Motor neuron (in vitro differentiated cells): Measurements from ENCODE around the gene RASA1. TPM values are rescaled to one million over a fixed set of nuclear protein-coding genes. Genes with fewer than 3 reads are reported as not detected.

ENCODE experiments used
- ATAC-seq, 8 experiments: fragments of 200-7000 bp; cut with Tn5 transposase; replicated peaks in 6 of 8; 2 replicates each; pipeline ENCODE4 v1.8.0; 2021; ENCODE audit warnings: mild to moderate bottlenecking in 8 of 8, moderate library complexity in 8 of 8
- H3K27ac ChIP-seq, 2 donors: fragments of 250-450 bp; sonication (Bioruptor Pico); 2 replicates each; pipeline ENCODE4 v1.9.0; 2021; ENCODE audit warnings: antibody characterized with exemption in 2 of 2, mild to moderate bottlenecking in 2 of 2, moderate library complexity in 1 of 2
- H3K4me1 ChIP-seq, 2 donors: fragments of 250-450 bp; sonication (Bioruptor Pico); replicated peaks in 1 of 2; 2 replicates each; pipeline ENCODE4 v1.6.1; 2021; ENCODE audit warnings: antibody characterized with exemption in 2 of 2, mild to moderate bottlenecking in 2 of 2, moderate library complexity in 1 of 2
- H3K4me3 ChIP-seq, 5 donors: fragments of 250-450 bp; sonication (Bioruptor Pico); 2 replicates each; pipeline ENCODE4 v1.9.0; 2021; ENCODE audit warnings: antibody characterized with exemption in 5 of 5, mild to moderate bottlenecking in 5 of 5, moderate library complexity in 4 of 5
- WGBS, 10 experiments: fragments of 450-650 bp; shearing (Covaris generic); methylation state at CpG; one replicate each; pipeline ENCODE4 v1.0.0; 2022; 5-methylcytosine and 5-hydroxymethylcytosine counted together
- in situ Hi-C, 9 experiments: fragments of 400-800 bp; cut with MboI; loops; one replicate each; pipeline ENCODE4 v1.15.0; 2021; ENCODE audit warnings: low sequenced_read_pairs in 9 of 9, low pct_unique_long_range_greater_than_20kb in 2 of 9; ENCODE audit not compliant: unreplicated experiment in 9 of 9
- total RNA-seq, 8 experiments: library from RNA; unstranded; fragments of 300-600 nt; gene quantifications; 2 replicates each; pipeline versions ENCODE4 v1.2.3 to v1.2.4, GENCODE V29; 2022

Gene RASA1
- total RNA-seq, 8 experiments from 2014 or later: 23.9 to 84.8 (median 32.5) TPM

GRCh38 chr5:87401626-87402025 is 133.9 kb downstream of the RASA1 start:
- no peak for ATAC-seq
- in situ Hi-C loops: loop anchor here in 5 of 9 experiments (25.0 kb wide), 2 partner anchors 1286 to 1311 kb away; no protein-coding TSS in a partner anchor

GRCh38 chr5:87403409-87403808 is 135.7 kb downstream of the RASA1 start:
- H3K4me1 ChIP-seq: no peaks in the 10 kb centered on the region
- H3K4me3 ChIP-seq: no peak overlapping the region
- WGBS, 10 experiments: 79 to 100% (median 90%) methylated on average over 1 to 3 of the region's 3 CpGs; no CpG with 5 or more reads in 2 of the 10 experiments
- ATAC-seq: no peak
- no peak overlapping the region for H3K27ac ChIP-seq
- in situ Hi-C loops: loop anchor here in 5 of 9 experiments (25.0 kb wide), 2 partner anchors 1284 to 1309 kb away; no protein-coding TSS in a partner anchor

More at GRCh38 chr5:87401626-87402025, 133.9 kb downstream of the RASA1 start:
- Histone ChIP-seq H3K27ac (no peak overlapping the region), H3K4me1 (no peaks in the 10 kb centered on the region), H3K4me3 (no peak overlapping the region)

- in situ Hi-C loops: loop anchor here in 5 of 9 experiments (25.0 kb wide), 2 partner anchors 1283 to 1308 kb away; no protein-coding TSS in a partner anchor
- Histone ChIP-seq H3K4me3 (no peak overlapping the region), H3K4me1 (no peaks in the 10 kb centered on the region), H3K27ac (no peak overlapping the region)
- WGBS, 10 experiments: 69 to 100% (median 96%) methylated on average over 1 to 3 of the region's 3 CpGs; no CpG with 5 or more reads in 2 of the 10 experiments
- ATAC-seq: no peak
Measured at GRCh38 chr5:87403899-87404298, 136.2 kb downstream of the RASA1 start.

- 80 to 100% (median 98%) methylated on average over 2 of the region's 2 CpGs; no CpG with 5 or more reads in 2 of the 10 experiments for WGBS, 10 experiments
- H3K27ac ChIP-seq: no peak overlapping the region
- in situ Hi-C loops: loop anchor here in 5 of 9 experiments (25.0 kb wide), 2 partner anchors 1283 to 1308 kb away; no protein-coding TSS in a partner anchor
- no peak for ATAC-seq
- no peaks in the 10 kb centered on the region for H3K4me1 ChIP-seq
- H3K4me3 ChIP-seq: no peak overlapping the region
Measured at GRCh38 chr5:87404359-87404758, 136.7 kb downstream of the RASA1 start.

- H3K4me3 ChIP-seq: no peak overlapping the region
- in situ Hi-C loops: loop anchor here in 5 of 9 experiments (25.0 kb wide), 2 partner anchors 1282 to 1307 kb away; no protein-coding TSS in a partner anchor
- ATAC-seq: no peak
- no peak overlapping the region for H3K27ac ChIP-seq
- WGBS, 10 experiments: 100% methylated on average over 1 to 2 of the region's 2 CpGs; no CpG with 5 or more reads in 3 of the 10 experiments
- H3K4me1 ChIP-seq: peaks cover 0 to under 1% of the 10 kb centered on the region in 2 donors
Measured at GRCh38 chr5:87405472-87406155, 137.9 kb downstream of the RASA1 start.

GRCh38 chr5:87408204-87408603 is 140.5 kb downstream of the RASA1 start:
- WGBS, 10 experiments: 47 to 100% (median 83%) methylated on average over 1 to 2 of the region's 2 CpGs; no CpG with 5 or more reads in 1 of the 10 experiments
- in situ Hi-C loops: loop anchor here in 5 of 9 experiments (25.0 kb wide), 2 partner anchors 1279 to 1304 kb away; no protein-coding TSS in a partner anchor
- no peak overlapping the region for H3K4me3 ChIP-seq
- peaks cover under 1 to 9% of the 10 kb centered on the region in 2 donors for H3K4me1 ChIP-seq
- H3K27ac ChIP-seq: no peak overlapping the region
- no peak for ATAC-seq

- 0 to 90% (median 62%) methylated on average over 1 of the region's 1 CpG; no CpG with 5 or more reads in 4 of the 10 experiments for WGBS, 10 experiments
- Histone ChIP-seq H3K4me3 (peak overlapping the region in 1 of 5 donors; percentile 87), H3K4me1 (peaks cover 8 to 14% of the 10 kb centered on the region in 2 donors), H3K27ac (no peak overlapping the region)
- no peak for ATAC-seq
- in situ Hi-C loops: loop anchor here in 6 of 9 experiments (10.0 to 25.0 kb wide), 3 partner anchors 1254 to 1301 kb away; no protein-coding TSS in a partner anchor
Measured at GRCh38 chr5:87410931-87411330, 143.2 kb downstream of the RASA1 start.

GRCh38 chr5:87411586-87411972 is 143.9 kb downstream of the RASA1 start:
- WGBS, 10 experiments: 0 to 54% (median 34%) methylated on average over 3 to 5 of the region's 5 CpGs; no CpG with 5 or more reads in 1 of the 10 experiments
- Histone ChIP-seq H3K27ac (no peak overlapping the region), H3K4me1 (peaks cover 8 to 14% of the 10 kb centered on the region in 2 donors), H3K4me3 (peak overlapping the region; percentile 60 to 90 (median 87))
- in situ Hi-C loops: loop anchor here in 6 of 9 experiments (10.0 to 25.0 kb wide), 3 partner anchors 1253 to 1301 kb away; no protein-coding TSS in a partner anchor
- no peak for ATAC-seq

GRCh38 chr5:87411973-87412629 is 144.4 kb downstream of the RASA1 start:
- Histone ChIP-seq H3K27ac (peak overlapping the region; percentile 81 to 88), H3K4me3 (peak overlapping the region; percentile 60 to 90 (median 87)), H3K4me1 (peaks cover 8 to 14% of the 10 kb centered on the region in 2 donors)
- ATAC-seq: peak; percentile 3 to 25 (median 10)
- 0 to 19% (median 0%) methylated on average over 5 to 28 of the region's 29 CpGs; no CpG with 5 or more reads in 1 of the 10 experiments for WGBS, 10 experiments
- in situ Hi-C loops: loop anchor here in 6 of 9 experiments (10.0 to 25.0 kb wide), 3 partner anchors 1253 to 1300 kb away; no protein-coding TSS in a partner anchor

- ATAC-seq: peak; percentile 92 to 98 (median 97)
- peak within 1 kb of the TSS; percentile 60 to 90 (median 87) for H3K4me3 ChIP-seq
- H3K27ac ChIP-seq: peak within 1 kb of the TSS; percentile 81 to 88
- WGBS, 10 experiments: 0 to 10% (median 2%) methylated on average over 2 to 32 of the region's 46 CpGs; no CpG with 5 or more reads in 3 of the 10 experiments
- peaks cover 8 to 14% of the 10 kb centered on the region in 2 donors for H3K4me1 ChIP-seq
- in situ Hi-C loops: loop anchor here in 6 of 9 experiments (10.0 to 25.0 kb wide), 3 partner anchors 1252 to 1300 kb away; no protein-coding TSS in a partner anchor
Measured at GRCh38 chr5:87412630-87413342, 145.1 kb downstream of the RASA1 start, which contains the start of gene CCNH. TSS of gene CCNH (minus strand) at chr5:87412930. CDS start at chr5:87412794, 136 bp downstream.

GRCh38 chr5:87413343-87413645 is 145.6 kb downstream of the RASA1 start:
- in situ Hi-C loops: loop anchor here in 6 of 9 experiments (10.0 to 25.0 kb wide), 3 partner anchors 1252 to 1299 kb away; no protein-coding TSS in a partner anchor
- ATAC-seq: peak in 2 of 8 experiments; percentile 5 to 6
- H3K27ac ChIP-seq: peak overlapping the region; percentile 14 to 52
- WGBS, 10 experiments: 0 to 50% (median 31%) methylated on average over 1 to 3 of the region's 3 CpGs; no CpG with 5 or more reads in 1 of the 10 experiments
- H3K4me3 ChIP-seq: peak overlapping the region; percentile 60 to 90 (median 87)
- H3K4me1 ChIP-seq: peaks cover 8 to 14% of the 10 kb centered on the region in 2 donors

- Histone ChIP-seq H3K4me1 (peaks cover 3 to 4% of the 10 kb centered on the region in 2 donors), H3K27ac (no peak overlapping the region), H3K4me3 (no peak overlapping the region)
- in situ Hi-C loops: loop anchor here in 6 of 9 experiments (10.0 to 25.0 kb wide), 3 partner anchors 1246 to 1294 kb away; no protein-coding TSS in a partner anchor
- ATAC-seq: no peak
Measured at GRCh38 chr5:87418506-87418905, 150.8 kb downstream of the RASA1 start.
